NOMO-1 (cell line): ENCODE data around the gene CCDC150.
A peak's percentile ranks its signal among the peaks of the same experiment; 100 is the strongest.
"Not testable (repeated sequence)": the region's sequence is repeated elsewhere in the genome, so short reads cannot be mapped to it uniquely, and the experiment has no call there.

ENCODE experiments used
- DNase-seq, 2 experiments: peaks; one replicate each; lab custom pipeline; 2025; ENCODE audit not compliant: unreplicated experiment in 2 of 2; lab: John Stamatoyannopoulos, UW

Gene CCDC150

GRCh38 chr2:196630531-196630930 is 9.0 kb upstream of the CCDC150 start:
- DNase-seq: no peak

- no peak for DNase-seq
Observed at GRCh38 chr2:196635156-196635555, 4.4 kb upstream of the CCDC150 start.

GRCh38 chr2:196638765-196639164 is 750 bp upstream of the CCDC150 start:
- no peak for DNase-seq

- no peak for DNase-seq
Observed at GRCh38 chr2:196640031-196640548, 575 bp downstream of the CCDC150 start.

GRCh38 chr2:196649202-196649601 is 9.7 kb downstream of the CCDC150 start:
- DNase-seq: no peak

- no peak for DNase-seq
Observed at GRCh38 chr2:196651387-196652094, 12.0 kb downstream of the CCDC150 start.

GRCh38 chr2:196652869-196653268 is 13.4 kb downstream of the CCDC150 start:
- no peak for DNase-seq

GRCh38 chr2:196653843-196654242 is 14.3 kb downstream of the CCDC150 start:
- DNase-seq: no peak

- DNase-seq: no peak
Observed at GRCh38 chr2:196655761-196656160, 16.2 kb downstream of the CCDC150 start.

GRCh38 chr2:196657333-196657732 is 17.8 kb downstream of the CCDC150 start:
- no peak for DNase-seq

GRCh38 chr2:196659844-196660243 is 20.3 kb downstream of the CCDC150 start:
- no peak for DNase-seq

GRCh38 chr2:196660244-196660643 is 20.7 kb downstream of the CCDC150 start:
- no peak for DNase-seq

GRCh38 chr2:196670342-196670741 is 30.8 kb downstream of the CCDC150 start:
- DNase-seq: no peak

- no peak for DNase-seq
Observed at GRCh38 chr2:196675963-196676362, 36.4 kb downstream of the CCDC150 start.

- no peak for DNase-seq
Observed at GRCh38 chr2:196677404-196677803, 37.9 kb downstream of the CCDC150 start.

GRCh38 chr2:196679368-196679767 is 39.9 kb downstream of the CCDC150 start:
- DNase-seq: no peak

GRCh38 chr2:196681510-196681909 is 42.0 kb downstream of the CCDC150 start:
- DNase-seq: no peak

- DNase-seq: no peak
Observed at GRCh38 chr2:196685792-196686191, 46.3 kb downstream of the CCDC150 start.

- DNase-seq: not testable (repeated sequence)
Observed at GRCh38 chr2:196686737-196687136, 47.2 kb downstream of the CCDC150 start.

- DNase-seq: peak; percentile 21 to 61
Observed at GRCh38 chr2:196696423-196697079, 57.0 kb downstream of the CCDC150 start.

GRCh38 chr2:196697825-196698224 is 58.3 kb downstream of the CCDC150 start:
- DNase-seq: peak in 1 of 2 experiments; percentile 29

- no peak for DNase-seq
Observed at GRCh38 chr2:196702641-196703040, 63.1 kb downstream of the CCDC150 start.
